Hippocampal formation (tissue), 2 donors: Measurements from ENCODE around the gene KIF17.
"Not testable (repeated sequence)": the region's sequence is repeated elsewhere in the genome, so short reads cannot be mapped to it uniquely, and the experiment has no call there.

ENCODE experiments used
- DNase-seq, 2 donors: peaks; one replicate each; lab custom pipeline; 2025; lab: John Stamatoyannopoulos, UW

Gene KIF17

DNA sequence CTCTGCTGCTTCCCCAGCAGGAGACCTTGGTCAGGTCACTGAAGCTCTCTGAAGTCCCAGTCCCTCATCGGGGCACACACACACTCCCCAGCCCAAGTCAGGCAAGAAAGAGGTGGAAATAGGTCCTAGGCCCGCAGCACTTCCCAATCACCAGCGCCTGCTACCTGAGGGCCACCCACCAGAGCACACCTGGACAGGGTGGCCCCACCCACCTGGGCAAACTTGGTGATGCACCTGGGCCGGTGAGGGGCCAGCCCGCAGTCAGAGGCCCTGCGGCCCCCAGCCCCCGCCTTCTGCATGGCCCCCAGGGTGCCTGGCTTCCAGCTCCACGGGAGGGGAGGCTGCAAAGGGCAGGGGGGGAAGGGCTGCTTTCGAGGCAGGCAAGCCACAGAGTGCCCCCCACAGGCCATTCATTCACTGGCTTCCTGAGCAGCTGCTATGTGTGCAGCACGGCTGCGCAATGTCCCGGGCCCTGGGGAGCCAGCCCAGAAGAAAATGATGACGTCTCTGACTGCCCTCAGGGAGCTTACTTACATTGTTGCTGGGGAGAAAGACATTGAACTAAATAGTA is 10.0 kb upstream of the KIF17 start:
- DNase-seq: no peak

DNA sequence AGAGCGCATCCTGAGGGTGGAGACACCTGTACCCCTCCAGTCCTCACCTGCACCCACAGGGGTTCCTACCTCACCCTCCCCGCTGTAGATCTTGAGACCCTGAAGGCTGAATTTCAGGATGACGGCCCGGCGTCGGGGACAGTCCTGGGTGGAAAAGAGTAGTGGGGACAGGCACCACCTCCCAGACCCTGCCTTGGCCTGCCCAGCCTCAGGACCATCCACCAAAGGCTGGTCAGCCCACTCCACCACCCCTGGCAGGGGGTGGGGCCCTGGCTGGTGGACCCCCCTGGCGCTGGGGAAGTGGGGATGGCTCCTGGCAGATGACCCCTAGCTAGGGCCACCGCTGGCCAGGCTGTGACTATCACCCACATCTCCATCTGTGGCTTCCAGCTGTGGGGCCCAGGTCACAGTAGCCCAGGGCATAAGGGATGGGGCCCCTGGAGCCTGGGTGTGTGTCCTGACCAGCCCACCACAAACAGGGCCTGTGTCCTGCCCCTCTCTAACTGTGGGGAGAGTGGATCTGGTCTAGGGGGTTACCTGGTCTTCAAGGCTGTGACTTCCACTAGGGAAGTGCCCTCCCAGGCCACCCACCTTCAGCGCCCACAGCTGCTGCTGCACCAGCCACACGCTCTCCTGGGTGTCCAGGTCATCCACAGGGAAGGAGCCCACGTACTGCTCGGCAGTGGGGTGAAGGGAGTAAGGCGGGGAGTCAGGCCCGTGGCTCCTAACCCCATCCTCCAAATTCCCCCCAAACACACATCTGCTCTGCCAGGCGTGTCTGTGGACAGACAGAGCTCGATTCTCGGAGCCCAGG is 9.3 kb upstream of the KIF17 start:
- DNase-seq: no peak

DNA sequence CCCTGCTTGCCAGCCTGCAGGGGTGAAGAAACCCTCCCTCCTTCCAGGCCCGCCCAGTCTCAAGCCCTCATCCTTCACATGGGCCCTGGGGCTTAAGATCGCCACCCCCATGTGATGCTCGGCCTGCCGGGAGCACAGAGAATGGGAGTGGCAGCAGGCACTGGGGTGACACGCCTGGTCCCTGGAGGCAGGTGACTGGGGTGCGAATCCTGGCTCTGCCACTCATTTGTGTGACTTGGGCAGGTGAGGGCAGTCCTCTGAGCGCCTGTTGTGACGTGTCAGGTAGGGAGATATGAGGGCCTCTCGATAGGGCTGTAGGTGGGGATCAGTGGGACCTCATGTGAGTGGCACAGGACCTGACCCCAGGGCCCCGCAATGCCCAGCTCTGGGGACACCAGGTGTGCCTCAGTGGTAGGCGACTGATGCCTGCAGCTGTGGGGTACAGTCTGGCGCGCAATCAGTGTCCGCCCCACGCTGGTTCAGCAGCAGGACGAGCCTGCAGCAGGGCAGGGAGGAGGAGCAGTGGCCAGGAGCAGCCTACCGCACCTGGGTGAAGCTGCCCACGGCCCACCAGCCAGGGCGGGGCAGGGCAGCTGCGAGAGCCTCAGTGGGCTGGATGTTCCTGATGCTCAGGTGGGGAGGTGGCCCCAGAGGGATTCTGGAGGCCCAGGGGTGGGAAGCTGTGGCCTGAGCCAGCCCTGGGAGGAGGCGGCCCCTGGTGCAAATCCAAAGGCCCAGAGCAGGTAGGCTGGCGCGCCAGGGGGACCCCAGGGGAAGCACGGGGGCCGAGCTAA is 8.5 kb upstream of the KIF17 start:
- DNase-seq: no peak

DNA sequence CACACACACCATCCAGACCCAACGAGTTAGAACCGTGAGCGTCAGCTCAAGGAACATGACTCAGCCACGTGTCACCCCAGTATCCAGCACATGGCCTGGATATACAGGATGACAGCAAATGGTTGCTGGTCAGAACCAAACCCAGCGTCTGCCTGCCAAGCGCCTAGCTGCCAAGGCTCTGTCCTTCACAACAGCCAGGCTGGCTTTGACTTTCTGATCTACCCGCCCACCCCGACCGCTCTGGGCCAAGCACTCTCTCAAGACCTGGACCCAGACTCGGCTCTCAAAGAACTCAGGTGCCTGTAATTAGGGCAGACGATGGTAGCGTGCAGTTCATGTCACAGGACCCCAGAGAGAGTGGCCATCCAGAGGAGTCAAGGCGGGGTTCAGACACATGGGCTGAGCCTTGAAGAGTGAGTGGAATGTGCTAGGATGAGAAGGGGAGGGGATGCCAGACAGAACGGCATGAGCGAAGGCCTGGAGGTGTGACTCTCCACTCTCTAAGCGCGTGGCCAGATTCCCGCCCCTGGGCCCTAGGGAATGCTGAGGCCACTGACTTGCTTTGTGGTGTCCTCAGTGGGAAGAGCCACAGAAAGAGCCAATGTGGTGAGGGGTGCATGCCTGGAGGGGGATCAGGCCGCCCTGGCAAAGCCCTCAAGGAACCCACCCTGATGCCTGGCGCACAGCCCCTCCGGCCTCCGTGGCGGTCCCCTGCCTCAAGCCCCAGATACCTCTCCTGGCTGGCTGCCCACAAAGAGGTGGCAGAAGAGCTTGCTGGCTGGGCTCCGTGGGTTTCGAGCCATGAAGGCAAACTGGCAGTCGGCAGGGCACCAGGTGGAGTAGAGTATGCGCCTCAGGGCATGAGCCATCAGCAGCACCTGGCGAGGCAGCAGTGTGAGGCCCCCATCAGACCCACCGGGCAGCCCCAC is 7.6 kb upstream of the KIF17 start:
- DNase-seq: no peak

DNA sequence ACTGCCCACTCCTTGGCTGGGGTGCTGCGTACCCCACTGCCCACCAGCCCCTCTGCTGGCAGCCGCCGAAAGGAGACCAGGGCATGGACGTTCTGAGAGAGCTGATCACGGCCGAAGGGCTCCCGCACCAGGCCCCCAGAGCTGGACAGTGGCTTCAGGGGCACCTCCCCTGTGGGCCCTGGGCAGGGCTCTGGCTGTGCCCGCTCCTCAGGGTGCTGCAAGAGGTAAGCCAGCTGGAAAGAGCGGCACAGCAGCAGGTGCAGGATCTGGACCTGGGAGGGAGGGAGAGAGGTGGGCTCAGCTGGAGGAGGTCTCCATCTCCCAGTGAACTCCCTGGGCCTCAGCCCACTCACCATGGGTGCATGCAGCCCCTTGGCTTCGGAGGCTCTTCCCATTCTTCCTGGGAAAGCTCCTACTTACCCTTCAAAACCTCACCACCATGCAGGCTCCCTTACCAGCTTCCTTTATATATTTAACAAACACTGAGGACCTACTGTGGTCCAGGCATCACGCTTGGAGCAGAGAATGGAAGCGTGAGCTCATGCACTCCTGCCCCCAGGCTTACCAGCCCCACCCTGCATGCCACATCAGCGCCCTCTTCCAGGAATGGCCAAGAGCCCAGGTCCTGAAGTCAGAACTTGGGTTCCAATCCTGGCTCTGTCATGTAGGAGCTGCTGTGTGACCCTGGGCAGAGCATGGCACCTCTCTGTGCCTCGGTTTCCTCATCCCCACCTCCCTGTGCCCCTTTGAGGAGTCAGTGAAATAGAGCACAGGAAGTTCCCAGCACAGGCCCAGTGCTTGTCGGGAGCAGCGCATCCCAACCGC is 6.8 kb upstream of the KIF17 start:
- DNase-seq: no peak

DNA sequence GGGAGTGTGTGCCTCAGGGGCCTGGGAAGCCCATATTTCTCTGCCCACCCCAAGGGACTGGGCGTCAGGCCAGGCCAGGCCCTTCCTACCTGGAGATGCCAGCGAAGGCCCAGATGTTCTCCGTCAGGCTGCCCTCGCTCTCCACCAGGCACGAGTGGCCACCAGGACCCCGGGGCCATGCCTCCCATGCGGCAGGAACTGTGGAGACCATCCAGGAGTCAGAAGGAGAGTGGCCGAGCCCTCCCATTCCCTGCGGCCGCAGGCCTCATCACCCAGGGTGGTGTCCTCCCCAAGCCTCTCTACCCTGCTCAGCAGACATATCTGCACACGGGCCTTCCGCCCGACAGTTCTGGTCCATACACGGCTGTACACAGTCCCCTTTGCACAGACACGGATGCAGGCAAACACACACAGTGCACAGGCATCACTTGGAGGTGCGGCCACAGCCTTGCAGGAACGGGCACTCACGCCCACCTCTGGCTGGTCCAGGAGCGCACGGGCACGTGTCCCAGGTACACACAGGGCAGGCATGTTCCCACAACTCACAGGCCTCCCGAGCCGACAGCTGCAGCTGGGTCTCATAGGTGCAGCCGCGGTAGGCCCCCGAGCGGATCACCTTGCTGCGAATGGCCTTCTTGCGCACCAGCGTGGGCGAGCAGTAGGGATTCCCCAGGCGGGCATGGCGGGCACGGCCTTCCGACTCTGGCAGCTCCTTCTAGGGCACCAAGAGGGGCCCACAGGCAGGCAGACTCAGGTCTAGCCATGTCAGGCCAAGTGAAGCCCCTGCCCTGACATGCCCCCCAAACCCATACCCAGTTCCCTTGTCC is 5.9 kb upstream of the KIF17 start:
- no peak for DNase-seq

DNA sequence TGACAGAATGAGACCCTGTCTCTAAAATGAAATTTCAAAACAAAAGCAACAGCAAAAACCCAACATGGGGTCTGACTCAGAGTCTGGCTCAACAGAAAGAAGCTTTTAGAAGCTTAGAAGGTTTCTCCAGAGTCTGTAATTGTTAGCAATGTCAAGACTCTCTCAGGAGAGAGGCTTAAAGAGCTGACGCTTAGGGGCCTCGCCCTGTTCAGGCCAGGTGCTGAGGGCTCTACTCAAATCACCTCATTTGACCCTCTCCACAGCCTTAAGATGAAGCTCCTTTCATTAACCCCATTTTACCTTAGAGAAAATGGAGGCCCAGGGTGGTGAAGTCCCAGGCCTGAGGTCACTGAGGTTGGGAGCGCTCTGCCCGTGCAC is 5.3 kb upstream of the KIF17 start:
- DNase-seq: no peak

DNA sequence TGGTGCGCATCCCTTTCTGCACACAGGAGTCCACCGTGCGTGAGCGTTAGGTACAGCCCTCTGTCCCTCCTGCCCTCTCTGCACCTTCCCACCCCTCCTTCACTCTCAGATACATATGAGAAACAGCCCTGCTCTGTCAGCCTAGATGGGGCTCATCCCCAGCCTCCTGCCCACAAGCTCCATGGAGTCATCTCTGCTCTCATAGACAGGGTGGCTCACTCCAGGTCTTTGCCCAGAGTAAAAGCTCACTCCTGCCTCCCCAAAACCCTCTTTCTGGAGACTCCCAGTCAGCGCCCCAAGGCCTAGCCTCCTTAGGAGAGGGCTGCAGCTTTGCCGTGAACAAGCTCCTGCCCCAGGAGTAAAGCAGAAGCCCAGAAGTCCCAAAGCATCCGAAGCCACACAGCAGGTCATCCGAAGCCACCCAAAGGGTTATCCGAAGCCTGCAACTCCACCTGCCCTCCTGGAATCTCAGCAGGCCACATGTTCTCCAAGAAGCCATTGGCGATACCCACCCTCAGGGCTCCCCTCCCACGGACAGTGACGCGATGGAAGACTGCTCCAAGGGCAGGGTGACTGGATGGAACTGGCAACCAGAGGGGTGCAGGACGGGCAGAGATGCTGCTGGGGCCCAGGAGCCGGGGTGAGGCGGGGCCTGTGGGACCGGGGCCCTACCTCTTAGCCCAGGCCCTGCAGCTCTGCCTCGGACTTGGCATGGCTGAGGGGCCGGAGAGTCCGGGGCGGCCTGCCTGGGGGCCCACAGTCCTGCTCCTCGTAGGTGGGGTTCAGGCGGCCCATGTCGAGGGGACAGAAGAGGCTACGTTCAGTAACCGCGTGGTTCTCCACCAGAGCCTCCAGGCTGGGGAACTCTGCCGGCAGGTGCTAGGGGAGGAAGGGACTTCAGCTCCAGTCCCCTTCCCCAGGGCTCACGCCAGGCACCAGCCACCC is 3.6 kb upstream of the KIF17 start:
- no peak for DNase-seq

DNA sequence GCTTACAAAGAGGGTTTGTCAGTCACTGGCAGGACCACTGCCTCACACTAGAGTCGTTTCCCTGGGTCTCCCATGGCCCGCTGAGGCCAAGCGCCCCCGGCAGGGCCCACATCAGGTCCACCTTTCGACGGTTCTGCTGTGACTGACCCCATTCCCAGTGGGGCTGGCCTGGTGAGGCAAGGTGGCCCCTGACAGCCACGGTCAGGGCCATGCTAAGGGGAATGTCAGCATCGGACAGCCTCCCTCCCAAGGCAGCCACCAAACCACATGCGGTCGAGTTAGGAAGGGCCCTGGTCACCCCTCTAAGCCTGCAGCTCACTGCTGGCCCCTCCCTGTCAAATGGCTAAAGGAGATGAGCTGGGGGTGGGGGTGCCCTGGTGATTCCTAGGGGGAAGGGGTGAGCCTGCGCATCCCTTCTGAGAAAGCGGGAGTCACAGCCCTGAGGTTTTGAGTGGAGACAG is 2.9 kb upstream of the KIF17 start:
- no peak for DNase-seq

DNA sequence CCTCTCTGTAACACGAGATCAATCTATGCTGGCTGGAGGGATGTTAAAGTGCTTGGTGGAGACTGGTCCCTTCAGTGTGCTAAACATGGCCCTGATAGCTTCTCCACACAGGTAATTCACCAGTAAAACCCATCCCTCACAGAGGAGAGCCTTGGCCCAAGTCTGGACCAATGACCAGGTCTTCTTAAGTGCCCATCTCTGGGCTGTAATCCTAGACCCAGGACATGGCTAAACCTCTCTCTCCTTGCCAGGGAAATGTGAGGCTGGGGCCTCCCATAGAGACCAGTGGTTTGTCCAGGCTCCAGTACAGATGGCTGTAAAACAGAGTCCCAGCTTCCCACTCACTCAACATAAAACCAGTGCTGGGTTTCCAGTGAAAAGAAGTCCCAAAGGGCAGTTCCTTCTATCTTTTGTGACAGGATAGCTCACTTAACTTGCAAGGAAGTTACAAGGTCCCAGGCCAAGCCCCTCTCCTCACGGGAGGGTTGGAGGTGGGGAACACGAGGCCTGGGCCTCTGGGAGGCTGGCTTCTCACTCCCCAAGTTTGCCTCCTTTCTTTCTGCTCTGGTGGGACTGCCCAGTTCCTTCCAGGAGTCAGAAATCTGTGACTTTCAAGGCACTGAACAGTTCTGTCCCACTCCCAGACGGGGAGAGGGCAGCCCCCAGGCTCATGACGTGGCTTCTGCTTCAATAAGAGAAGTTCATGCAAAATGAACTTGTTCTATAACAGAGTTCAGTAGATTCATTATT is 2.2 kb upstream of the KIF17 start:
- DNase-seq: no peak

DNA sequence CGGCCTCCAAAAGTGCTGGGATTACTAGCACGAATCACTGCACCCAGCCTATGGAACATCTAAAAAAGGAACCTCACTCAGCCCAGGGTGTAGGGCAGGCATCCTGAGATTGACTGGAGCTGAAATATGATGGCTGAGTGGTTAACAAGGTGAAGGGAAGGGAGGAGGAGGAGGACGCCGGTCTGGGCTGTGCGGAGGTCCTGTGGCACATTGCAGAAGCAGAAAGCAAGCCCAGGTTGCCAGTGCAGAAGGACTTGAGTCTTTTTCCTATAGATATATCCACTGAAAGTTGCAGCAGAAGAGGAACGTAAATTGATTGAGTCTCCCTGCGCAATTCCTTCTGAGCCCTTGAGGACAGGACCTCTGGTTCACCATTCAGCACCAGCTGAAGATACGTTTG is 1.5 kb upstream of the KIF17 start:
- no peak for DNase-seq

DNA sequence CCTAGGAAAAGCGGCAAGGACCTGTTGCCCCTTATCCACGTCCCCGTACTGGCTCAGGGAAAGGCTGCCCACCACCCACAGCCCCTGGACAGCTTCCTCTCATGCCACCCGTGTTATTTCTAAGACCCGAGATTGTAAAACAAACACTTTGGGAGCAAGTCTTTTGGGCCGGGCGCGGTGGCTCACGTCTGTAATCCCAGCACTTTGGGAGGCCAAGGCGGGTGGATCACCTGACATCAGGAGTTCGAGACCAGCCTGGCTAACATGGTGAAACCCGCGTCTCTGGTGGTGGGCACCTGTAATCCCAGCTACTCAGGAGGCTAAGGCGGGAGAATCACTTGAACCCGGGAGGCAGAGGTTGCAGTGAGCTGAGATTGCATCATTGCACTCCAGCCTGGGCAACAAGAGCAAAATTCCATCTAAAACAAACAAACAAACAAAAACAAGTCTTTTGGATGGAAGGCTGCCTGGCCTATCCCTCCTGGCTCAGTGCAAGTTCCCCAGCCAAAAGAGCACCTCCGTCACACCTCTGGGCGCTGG is 606 bp upstream of the KIF17 start:
- not testable (repeated sequence) for DNase-seq

DNA sequence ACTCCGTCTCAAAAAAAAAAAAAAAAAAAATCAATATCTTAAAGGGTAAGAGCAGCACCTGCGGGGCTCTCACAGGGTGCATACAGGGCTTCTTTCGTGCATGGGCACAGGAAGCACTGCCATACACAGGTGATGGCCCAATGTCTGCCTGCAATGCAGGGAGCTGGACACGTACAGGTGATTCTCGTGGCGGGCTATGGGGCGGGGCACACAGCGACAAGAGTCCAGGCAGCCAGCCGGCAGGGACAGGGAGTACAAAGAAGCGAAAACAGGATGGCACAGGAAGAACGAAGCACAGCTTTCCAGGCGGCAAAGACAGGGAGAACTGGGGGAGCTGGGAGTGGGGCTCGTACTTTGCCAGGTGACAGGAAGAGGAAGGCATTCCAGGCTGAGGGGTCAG is 1.6 kb downstream of the KIF17 start:
- DNase-seq: no peak

DNA sequence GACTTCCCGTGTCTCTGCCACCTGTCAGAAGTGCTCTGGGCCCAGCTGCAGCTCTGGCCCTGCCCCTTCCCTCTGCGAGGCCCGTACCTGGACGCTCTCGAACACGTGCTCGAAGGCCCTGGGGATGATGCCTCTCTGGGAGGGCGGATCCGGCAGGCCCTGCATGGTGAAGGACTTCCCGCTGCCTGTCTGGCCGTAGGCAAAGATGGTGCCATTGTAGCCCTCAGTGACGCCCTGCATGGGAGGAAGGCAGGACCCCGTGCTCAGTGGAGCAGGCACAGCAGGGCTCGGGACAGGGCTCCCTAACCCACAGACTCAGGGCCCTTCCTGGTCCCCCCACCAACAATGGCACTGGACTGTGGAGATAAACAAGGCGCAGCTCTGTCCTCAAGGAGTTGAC is 2.4 kb downstream of the KIF17 start:
- DNase-seq: no peak

DNA sequence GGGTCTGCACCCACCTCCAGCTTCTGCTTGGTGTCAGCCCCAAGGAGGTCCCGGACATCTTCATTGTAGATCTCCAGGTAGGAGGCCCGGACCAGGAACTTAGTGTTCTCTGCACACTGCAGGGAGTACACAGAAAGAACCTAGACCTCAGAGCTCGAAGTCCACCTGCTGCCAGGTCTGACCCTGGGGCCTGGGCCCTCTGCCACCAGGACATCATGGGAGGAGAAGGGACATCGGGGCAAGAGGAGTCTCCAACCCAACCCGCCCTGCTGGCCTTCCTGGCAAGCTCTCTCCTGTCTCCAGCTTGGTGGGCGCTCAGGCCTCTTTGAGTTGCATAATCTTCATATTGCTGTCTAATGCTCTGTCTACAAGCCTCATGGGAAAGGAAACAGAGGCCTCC is 4.4 kb downstream of the KIF17 start:
- DNase-seq: no peak

DNA sequence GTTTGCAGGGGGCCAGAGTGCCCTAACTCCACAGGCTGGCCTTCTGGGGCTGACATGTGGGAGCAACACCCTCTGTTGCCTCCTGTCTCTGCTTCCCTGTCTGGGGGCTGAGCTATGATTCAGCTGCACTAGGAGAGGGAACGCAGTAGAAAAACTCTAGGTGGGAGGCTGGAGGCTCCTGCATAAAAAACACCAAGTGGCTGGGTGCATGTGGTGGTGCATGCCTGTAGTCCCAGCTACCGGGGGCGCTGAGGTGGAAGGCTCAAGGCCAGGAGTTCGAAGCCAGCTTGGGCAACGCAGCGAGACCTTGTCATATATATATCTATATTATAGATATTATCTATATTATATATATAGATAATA is 5.6 kb downstream of the KIF17 start:
- no peak for DNase-seq

DNA sequence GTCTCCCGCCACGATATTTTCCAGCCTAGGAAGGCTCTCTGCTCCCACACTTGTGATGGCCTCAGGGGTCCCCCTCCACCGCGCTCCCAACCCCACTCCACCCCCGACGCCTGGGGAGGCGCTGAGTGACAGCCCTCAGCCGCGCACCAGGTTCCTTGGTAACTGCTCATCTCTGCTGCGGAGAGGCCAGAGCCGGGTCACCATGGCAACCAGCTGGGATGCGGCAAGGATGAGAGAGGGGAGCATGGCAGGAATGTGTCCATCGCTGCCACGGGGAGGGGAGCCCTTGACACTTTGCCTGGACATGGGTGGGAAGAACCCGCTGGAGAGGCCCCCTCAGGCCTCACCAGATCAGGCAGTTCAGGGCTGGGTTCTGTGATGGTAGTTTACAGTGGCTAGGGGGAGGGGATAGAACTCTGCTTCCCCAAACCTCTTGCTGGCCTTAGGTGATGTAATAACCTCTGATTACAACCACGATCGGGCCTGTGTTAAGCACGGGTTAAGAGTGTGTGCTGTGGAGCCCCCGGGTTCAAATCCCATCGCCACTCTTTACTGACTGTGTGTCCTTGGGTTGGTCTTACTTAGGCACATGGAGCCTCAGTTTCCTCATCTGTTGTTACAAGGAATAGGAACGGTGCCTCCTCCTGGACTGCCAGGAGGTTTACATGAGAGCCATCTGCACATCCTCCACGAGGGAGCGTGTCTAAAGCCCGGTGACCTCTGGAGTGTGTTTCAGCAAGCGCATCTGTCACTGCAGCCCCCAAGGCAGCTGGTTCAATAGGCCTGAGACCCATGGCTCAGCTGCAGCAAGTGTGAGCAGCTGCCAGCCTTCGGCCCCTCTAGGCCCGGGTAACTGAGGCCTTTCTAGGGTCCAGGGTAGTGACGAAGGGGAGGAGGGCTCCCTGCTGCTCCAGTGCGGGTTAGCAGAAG is 6.3 kb downstream of the KIF17 start:
- DNase-seq: no peak
